GM12891 (cell line): ENCODE data around the gene SUPT6H.

Experiments
- DNase-seq: peaks from one replicate; pipeline ENCODE4 v3.0.0; 2011; ENCODE audit warnings: low spot score; ENCODE audit not compliant: insufficient read length
- FAIRE-seq: peaks from 2 replicates; lab custom pipeline; 2011; peaks lifted over from hg19 to GRCh38; lab: Jason Lieb, UNC
- PAX5 ChIP-seq: IDR thresholded peaks from 2 replicates; pipeline ENCODE4 v1.6.1; 2011; ENCODE audit warnings: low read length, moderate library complexity, mild to moderate bottlenecking; ENCODE audit not compliant: insufficient read depth, severe bottlenecking
- POLR2A ChIP-seq: IDR thresholded peaks from 2 replicates; pipeline ENCODE4 v1.6.1; 2011; ENCODE audit warnings: low read depth, low read length, control low read depth
- POLR2AphosphoS5 ChIP-seq: IDR thresholded peaks from 2 replicates; pipeline ENCODE4 v1.6.1; 2011; ENCODE audit warnings: low read depth, low read length, control low read depth
- POU2F2 ChIP-seq: IDR thresholded peaks from 2 replicates; pipeline ENCODE4 v1.6.1; 2011; ENCODE audit warnings: low read depth, mild to moderate bottlenecking, control low read depth, low read length, moderate library complexity
- SPI1 ChIP-seq: IDR thresholded peaks from 2 replicates; pipeline ENCODE4 v1.6.1; 2011; ENCODE audit warnings: low read depth, low read length, control low read depth
- TAF1 ChIP-seq: IDR thresholded peaks from 2 replicates; pipeline ENCODE4 v1.6.1; 2011; ENCODE audit warnings: low read depth, low read length, control low read depth

SUPT6H gene

GRCh38 chr17:28747801-28748750, 86.1 kb downstream of the SUPT6H start:
- TF ChIP-seq POU2F2 (no peak), POLR2A (peak; percentile 25; the same call in 1 of the 2 replicates), TAF1 (no peak), POLR2AphosphoS5 (peak; percentile 63; the same call in 1 of the 2 replicates), PAX5 (no peak), SPI1 (no peak)
- no peak for DNase-seq
- FAIRE-seq: no peak

- TF ChIP-seq POLR2AphosphoS5 (0 out of 2 replicates have a peak, but pooled peaks have one; percentile 5), POLR2A (no peak), SPI1 (no peak)
- no peak for FAIRE-seq
Observed at GRCh38 chr17:28748852-28749515, 87.0 kb downstream of the SUPT6H start.

GRCh38 chr17:28749516-28750177, 87.6 kb downstream of the SUPT6H start:
- TF ChIP-seq PAX5 (no peak), TAF1 (no peak), SPI1 (no peak), POLR2A (no peak), POLR2AphosphoS5 (no peak; the same call in 1 of the 2 replicates), POU2F2 (no peak)
- FAIRE-seq (no peak), DNase-seq (no peak)

More at GRCh38 chr17:28748852-28749515, 87.0 kb downstream of the SUPT6H start:
- DNase-seq: no peak

GRCh38 chr17:28750178-28751047, 88.4 kb downstream of the SUPT6H start:
- TF ChIP-seq PAX5 (peak; percentile 15), POU2F2 (no peak; the same call in 1 of the 2 replicates), SPI1 (0 out of 2 replicates have a peak, but pooled peaks have one; percentile 21), TAF1 (no peak), POLR2A (peak; percentile 55; the same call in 1 of the 2 replicates), POLR2AphosphoS5 (peak; percentile 19; the same call in 1 of the 2 replicates)
- DNase-seq (peak; percentile 66), FAIRE-seq (peak; percentile 62)

- FAIRE-seq: no peak
- no peak for TF ChIP-seq POU2F2
- TF ChIP-seq PAX5: no peak
- TF ChIP-seq POLR2A: peak; percentile 36; the same call in 1 of the 2 replicates
- no peak for TF ChIP-seq TAF1
- TF ChIP-seq POLR2AphosphoS5: peak; percentile 42; the same call in 1 of the 2 replicates
- no peak for TF ChIP-seq SPI1
- DNase-seq: no peak
Observed at GRCh38 chr17:28751600-28752366, 89.8 kb downstream of the SUPT6H start.
